ENCODE measurements around the gene IL4R. TPM values are rescaled to one million over a fixed set of nuclear protein-coding genes. Genes with fewer than 3 reads are reported as not detected.

IL4R gene
- total RNA-seq, 1 donor from 2014 or later: 12.3 TPM

DNA sequence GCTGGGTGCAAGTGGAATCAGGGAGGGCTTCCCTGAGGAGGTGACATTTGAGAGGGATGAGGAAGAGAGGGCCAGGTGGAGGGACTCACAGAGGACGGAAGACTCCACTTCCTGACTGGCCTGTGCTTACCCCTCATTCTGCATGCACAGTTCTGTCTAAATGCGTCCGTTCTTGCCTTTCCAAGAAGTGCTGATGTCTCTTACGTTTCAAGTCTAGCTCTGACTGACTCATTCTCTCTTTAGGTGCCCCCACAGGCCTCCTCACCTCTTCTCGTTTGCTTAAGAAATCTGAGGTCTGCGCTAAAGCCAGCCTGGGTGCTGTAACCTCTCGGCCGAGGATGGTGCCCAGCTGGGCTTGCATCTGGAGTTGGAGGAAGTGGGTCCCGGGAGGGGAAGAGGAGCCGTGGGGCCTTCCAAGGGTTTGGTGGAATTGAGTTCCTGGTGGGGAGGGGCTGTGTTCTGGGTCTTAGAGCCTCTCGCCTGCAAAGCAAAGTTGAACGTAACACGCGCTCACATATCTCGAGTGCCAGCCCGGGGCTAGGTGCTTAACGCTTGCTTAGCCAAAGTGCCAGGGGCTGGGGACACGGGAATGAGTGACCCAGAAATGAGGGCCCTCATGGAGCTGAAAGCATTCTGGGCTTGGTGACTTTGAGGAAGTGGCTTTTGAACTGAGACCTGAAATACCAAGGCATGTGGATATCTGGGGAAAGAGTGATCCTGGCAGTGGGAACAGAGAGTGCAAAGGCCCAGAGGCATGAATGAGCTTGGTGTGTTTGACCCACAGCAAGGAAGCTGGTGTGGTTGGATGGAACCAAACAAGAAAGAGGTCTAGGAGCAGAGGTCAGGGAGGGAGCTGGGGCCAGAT lies 4.8 kb downstream of the IL4R start:
- Mint-ChIP-seq H3K4me3 (no peak overlapping the region), H3K9me3 (no peaks in the 10 kb centered on the region), H3K27me3 (peaks cover 19% of the 10 kb centered on the region), H3K36me3 (no peaks in the 10 kb centered on the region), H3K27ac (peak overlapping the region; percentile 62), H3K4me1 (ENCODE audit: unreplicated experiment) (peaks cover 15% of the 10 kb centered on the region)
- TF ChIP-seq, protein P1, sequence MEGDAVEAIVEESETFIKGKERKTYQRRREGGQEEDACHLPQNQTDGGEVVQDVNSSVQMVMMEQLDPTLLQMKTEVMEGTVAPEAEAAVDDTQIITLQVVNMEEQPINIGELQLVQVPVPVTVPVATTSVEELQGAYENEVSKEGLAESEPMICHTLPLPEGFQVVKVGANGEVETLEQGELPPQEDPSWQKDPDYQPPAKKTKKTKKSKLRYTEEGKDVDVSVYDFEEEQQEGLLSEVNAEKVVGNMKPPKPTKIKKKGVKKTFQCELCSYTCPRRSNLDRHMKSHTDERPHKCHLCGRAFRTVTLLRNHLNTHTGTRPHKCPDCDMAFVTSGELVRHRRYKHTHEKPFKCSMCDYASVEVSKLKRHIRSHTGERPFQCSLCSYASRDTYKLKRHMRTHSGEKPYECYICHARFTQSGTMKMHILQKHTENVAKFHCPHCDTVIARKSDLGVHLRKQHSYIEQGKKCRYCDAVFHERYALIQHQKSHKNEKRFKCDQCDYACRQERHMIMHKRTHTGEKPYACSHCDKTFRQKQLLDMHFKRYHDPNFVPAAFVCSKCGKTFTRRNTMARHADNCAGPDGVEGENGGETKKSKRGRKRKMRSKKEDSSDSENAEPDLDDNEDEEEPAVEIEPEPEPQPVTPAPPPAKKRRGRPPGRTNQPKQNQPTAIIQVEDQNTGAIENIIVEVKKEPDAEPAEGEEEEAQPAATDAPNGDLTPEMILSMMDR (conservative IDR thresholded peaks at IDR 0.05): no peak
- DNase-seq (ENCODE audit: extremely low spot score, unreplicated experiment): no peak

DNA sequence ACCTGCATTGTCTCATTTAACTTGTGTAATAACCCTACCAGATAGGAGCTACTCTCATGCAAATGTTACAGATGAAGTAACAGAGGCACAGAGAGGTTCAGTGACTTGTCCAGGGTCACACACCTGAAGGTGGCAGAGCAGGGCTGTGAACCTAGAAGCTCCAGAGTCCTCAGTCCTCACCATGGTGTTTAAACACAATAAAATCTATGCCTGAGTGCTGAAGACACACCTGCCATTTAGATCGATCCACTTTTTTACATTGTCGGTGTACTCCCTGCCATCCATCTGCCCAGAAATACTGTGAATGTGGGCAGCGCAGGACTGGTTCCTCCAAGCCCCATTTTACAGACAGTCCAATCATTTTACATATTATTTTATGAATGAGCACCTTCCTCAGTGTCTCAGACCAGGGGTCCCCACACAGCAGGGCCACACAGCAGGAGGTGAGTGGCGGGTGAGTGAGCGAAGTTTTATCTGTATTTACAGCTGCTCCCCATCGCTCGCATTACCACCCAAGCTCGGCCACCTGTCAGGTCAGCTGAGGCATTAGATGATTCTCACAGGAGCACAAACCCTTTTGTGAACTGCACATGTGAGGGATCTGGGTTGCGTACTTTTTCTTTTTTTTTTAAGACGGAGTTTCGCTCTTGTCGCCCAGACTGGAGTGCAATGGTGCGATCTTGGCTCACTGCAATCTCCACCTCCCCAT lies 5.6 kb downstream of the IL4R start:
- Mint-ChIP-seq H3K9me3 (no peaks in the 10 kb centered on the region), H3K4me3 (no peak overlapping the region), H3K4me1 (ENCODE audit: unreplicated experiment) (peaks cover 14% of the 10 kb centered on the region), H3K36me3 (no peaks in the 10 kb centered on the region), H3K27me3 (peaks cover 17% of the 10 kb centered on the region), H3K27ac (peak overlapping the region; percentile 62)
- TF ChIP-seq, protein P1 (conservative IDR thresholded peaks at IDR 0.05): no peak
- no peak for DNase-seq (ENCODE audit: extremely low spot score, unreplicated experiment)

DNA sequence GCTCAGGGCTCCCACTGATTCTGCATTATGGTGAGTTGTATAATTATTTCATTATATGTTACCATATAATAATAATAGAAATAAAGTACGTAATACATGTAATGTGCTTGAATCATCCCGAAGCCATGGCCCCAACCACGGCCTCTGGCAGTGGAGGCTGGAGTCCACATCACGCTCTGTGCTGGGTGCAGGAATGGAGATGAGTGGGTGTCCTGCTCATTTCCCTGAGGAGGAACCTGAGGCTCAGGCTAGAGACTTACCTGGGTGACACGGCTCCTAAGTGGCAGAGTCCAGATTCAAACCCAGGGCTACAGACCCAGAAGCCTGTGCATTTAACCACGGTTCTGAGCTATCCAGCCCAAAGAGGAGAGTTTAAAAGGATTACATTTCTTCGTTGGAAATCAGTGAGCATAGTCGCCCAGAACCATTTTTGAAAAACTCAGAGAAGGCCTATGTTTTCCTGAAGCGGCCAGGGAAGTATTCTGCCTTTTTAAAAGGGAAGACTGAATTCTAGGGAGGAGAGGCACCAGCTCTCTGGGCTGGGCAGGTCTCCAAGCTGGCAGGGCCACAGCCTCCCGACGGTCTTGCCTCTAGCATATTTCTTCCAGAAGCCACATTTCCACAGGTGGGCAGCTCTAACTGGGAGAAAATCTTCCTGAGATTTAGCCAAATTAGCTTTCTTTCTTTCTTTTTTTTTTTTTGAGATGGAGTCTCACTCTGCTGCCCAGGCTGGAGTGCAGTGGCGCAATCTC lies 6.7 kb downstream of the IL4R start:
- peaks cover 11% of the 10 kb centered on the region for H3K4me1 Mint-ChIP-seq (ENCODE audit: unreplicated experiment)
- no peaks in the 10 kb centered on the region for H3K9me3 Mint-ChIP-seq
- no peak overlapping the region for H3K4me3 Mint-ChIP-seq
- H3K27me3 Mint-ChIP-seq: peaks cover 9% of the 10 kb centered on the region
- H3K36me3 Mint-ChIP-seq: no peaks in the 10 kb centered on the region
- no peak overlapping the region for H3K27ac Mint-ChIP-seq
- DNase-seq (ENCODE audit: extremely low spot score, unreplicated experiment): no peak
- TF ChIP-seq, protein P1 (conservative IDR thresholded peaks at IDR 0.05): no peak

DNA sequence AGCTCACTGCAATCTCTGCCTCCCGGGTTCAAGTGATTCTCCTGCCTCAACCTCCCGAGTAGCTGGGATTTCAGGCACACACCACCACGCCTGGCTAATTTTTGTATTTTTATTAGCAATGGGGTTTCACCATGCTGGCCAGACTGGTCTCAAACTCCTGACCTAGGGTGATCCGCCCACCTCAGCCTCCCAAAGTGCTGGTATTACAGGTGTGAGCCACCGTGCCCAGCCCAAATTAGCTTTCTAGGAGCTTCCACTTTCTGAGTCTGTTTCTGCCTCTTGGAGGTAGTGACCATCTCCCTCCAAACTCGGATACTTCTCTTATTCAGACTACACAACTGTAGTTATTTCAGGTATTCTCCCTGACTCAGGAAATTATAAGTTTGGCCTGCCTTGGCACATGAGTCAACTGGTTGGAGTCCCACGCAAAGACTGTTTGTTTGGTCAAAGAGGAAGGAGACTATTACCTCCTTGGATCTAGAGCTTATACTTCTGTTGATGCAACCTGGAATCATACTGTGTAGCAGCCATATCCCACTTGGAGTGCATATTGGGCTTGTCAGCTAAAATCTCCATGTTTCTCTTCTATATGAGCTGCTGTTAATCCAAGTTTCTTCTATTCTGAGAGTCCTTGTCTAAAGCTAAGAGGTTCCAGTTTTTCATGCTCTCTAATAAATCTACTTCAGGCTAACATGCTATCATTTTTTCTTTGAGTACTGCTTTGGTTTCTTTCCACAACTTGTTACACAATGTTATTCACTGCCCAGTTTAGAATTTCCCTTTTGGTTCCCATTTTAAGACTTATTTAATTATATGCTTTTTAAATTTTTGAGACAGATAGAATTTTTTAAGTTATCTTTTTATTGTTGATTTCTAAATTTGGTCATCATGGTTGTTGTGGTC lies 7.5 kb downstream of the IL4R start:
- Mint-ChIP-seq H3K4me1 (ENCODE audit: unreplicated experiment) (peaks cover 15% of the 10 kb centered on the region), H3K36me3 (no peaks in the 10 kb centered on the region), H3K4me3 (no peak overlapping the region), H3K27me3 (peaks cover 4% of the 10 kb centered on the region), H3K27ac (peak overlapping the region; percentile 56), H3K9me3 (no peaks in the 10 kb centered on the region)
- DNase-seq (ENCODE audit: extremely low spot score, unreplicated experiment): no peak
- TF ChIP-seq, protein P1 (conservative IDR thresholded peaks at IDR 0.05): no peak

All from type B pancreatic cell (in vitro differentiated cells).